ENCODE measurements around the gene TIMM8B. TPM values are rescaled to one million over a fixed set of nuclear protein-coding genes. Genes with fewer than 3 reads are reported as not detected.
"Not testable (repeated sequence)": the region's sequence is repeated elsewhere in the genome, so short reads cannot be mapped to it uniquely, and the experiment has no call there.

The TIMM8B gene
- polyA plus RNA-seq, 1 donor from 2014 or later = 121 TPM

DNA sequence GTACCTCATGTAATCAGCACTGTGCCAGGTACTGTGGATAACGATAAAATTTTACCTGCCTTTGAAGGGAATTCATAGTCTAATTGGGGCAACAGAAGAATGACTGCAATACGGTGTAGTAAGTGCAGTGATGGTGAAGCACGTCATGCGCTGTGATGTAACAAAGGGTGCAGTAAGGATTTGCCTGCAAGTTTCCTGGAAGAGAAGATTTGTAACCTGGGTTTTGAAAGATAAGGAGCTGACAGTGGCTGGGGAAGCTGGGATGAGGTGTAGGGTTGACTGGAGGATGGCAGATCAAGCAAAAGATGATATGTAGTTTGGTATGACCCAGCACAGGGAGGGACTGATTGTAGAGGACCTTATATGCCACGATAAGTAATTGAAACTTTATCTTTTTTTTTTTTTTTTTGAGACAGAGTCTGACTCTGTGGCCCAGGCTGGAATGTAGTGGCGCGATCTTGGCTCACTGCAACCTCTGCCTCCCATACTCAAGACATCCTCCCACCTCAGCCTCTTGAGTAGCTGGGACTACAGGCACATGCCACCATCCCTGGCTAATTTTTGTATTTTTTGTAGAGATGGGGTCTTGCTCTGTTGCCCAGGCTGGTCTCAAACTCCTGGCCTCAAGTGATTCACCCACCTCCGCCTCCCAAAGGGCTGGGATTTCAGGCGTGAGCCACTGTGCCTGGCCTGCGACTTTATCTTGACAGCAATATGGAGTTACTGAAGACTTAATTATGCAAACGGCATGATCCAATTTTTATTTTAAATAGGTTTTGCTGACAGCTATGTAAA is 11.4 kb upstream of the TIMM8B start (continued):
- no peak for TF ChIP-seq REST (IDR thresholded peaks at IDR 0.05; ENCODE audit: borderline replicate concordance)

DNA sequence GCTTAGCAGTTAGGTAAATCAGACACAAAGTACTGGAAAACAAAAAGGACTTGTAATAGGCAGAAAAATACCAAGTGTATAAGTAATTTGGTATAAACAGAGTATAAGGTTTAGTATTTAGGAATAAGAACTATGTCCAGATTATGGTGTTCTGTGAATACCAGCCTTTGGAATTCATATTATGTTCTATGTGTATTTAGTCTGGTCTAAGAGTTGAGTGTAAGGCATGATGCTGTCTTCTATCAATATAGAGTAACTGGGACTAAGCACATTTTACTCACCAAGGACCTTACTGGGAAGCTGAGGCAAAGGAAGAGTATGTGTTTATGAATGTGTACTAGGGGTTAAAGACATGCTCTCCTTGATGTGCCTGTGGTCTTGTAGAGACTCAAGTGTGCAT is 9.6 kb upstream of the TIMM8B start:
- H4K20me1 ChIP-seq (ENCODE audit: insufficient read depth) = no peaks in the 10 kb centered on the region
- H3K4me2 ChIP-seq (ENCODE audit: low read length) = no peak overlapping the region
- no peak overlapping the region for H2AFZ ChIP-seq (ENCODE audit: low read depth, low read length)
- TF ChIP-seq RAD21 (conservative IDR thresholded peaks at IDR 0.05) = no peak
- TF ChIP-seq EP300 (conservative IDR thresholded peaks at IDR 0.05; ENCODE audit: poor library complexity, severe bottlenecking) = no peak
- TF ChIP-seq MXI1 (conservative IDR thresholded peaks at IDR 0.05; ENCODE audit: poor library complexity, severe bottlenecking) = no peak
- TF ChIP-seq TAF1 (IDR thresholded peaks at IDR 0.05; ENCODE audit: low read depth) = no peak
- TF ChIP-seq, protein P1, sequence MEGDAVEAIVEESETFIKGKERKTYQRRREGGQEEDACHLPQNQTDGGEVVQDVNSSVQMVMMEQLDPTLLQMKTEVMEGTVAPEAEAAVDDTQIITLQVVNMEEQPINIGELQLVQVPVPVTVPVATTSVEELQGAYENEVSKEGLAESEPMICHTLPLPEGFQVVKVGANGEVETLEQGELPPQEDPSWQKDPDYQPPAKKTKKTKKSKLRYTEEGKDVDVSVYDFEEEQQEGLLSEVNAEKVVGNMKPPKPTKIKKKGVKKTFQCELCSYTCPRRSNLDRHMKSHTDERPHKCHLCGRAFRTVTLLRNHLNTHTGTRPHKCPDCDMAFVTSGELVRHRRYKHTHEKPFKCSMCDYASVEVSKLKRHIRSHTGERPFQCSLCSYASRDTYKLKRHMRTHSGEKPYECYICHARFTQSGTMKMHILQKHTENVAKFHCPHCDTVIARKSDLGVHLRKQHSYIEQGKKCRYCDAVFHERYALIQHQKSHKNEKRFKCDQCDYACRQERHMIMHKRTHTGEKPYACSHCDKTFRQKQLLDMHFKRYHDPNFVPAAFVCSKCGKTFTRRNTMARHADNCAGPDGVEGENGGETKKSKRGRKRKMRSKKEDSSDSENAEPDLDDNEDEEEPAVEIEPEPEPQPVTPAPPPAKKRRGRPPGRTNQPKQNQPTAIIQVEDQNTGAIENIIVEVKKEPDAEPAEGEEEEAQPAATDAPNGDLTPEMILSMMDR (IDR thresholded peaks at IDR 0.05; ENCODE audit: poor library complexity, severe bottlenecking) = no peak
- H3K9me3 ChIP-seq (ENCODE audit: low read length) = no peaks in the 10 kb centered on the region
- no peaks in the 10 kb centered on the region for H3F3A ChIP-seq (ENCODE audit: insufficient read depth, low read length, poor library complexity, severe bottlenecking)
- H3K9me2 ChIP-seq (ENCODE audit: insufficient read depth, low read length) = no peaks in the 10 kb centered on the region
- H3K9ac ChIP-seq (ENCODE audit: low read length) = no peak overlapping the region
- H3K27ac ChIP-seq (ENCODE audit: low read length) = no peak overlapping the region
- H3K79me2 ChIP-seq (replicated peaks; ENCODE audit: insufficient read depth, low read length) = no peaks in the 10 kb centered on the region
- H3K36me3 ChIP-seq (ENCODE audit: insufficient read depth, low read length) = no peaks in the 10 kb centered on the region
- H3K4me3 ChIP-seq (ENCODE audit: low read length) = no peak overlapping the region
- no peaks in the 10 kb centered on the region for H3K27me3 ChIP-seq (ENCODE audit: insufficient read depth, low read depth, low read length)

DNA sequence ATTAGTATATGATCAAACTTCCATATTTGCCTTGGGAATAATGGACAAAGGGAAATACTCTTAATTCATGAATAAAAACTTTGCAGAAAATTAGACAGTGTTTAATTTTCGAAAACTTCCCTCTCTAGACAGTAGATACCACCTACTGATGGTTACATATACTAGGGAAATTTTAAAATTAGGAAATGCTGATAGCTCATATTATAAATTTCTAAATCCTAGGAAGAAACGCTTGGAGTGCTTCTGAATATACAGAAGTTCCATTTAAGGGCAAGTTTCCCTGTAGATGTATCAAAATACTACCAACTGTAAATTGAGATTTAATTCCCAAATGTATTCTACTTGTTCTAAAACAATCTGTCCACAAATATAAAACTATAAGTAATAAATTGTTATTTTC is 8.7 kb upstream of the TIMM8B start:
- H3K36me3 ChIP-seq (ENCODE audit: insufficient read depth, low read length); H3K4me3 ChIP-seq (ENCODE audit: low read length); H3K27ac ChIP-seq (ENCODE audit: low read length); H3K9me2 ChIP-seq (ENCODE audit: insufficient read depth, low read length); H2AFZ ChIP-seq (ENCODE audit: low read depth, low read length); H3K4me2 ChIP-seq (ENCODE audit: low read length); H3K27me3 ChIP-seq (ENCODE audit: insufficient read depth, low read depth, low read length); H3K9me3 ChIP-seq (ENCODE audit: low read length); H4K20me1 ChIP-seq (ENCODE audit: insufficient read depth); H3F3A ChIP-seq (ENCODE audit: insufficient read depth, low read length, poor library complexity, severe bottlenecking); H3K79me2 ChIP-seq (replicated peaks; ENCODE audit: insufficient read depth, low read length); H3K9ac ChIP-seq (ENCODE audit: low read length): not testable (repeated sequence)

DNA sequence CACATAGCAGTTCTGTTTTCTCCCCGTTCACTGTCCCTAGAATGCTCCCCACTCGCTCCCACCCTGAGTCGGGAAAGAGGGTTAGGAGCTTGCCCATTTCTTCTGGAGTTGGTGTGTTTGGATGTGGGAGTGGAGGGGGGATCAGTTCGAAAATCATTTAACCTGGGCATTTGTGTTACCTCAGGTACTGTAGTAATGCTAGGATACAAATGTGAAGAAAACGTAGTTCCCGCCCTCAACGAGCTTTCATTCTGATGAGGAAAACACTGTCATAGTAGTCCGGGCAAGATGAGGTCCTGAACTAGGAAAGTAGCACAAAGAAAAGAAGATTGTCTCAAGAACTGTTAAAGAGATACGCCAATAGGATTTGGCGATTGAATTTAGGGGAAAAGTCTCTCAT is 656 bp upstream of the TIMM8B start:
- Histone ChIP-seq H3K4me3 (ENCODE audit: low read length) (peak overlapping the region; percentile 79), H3K4me2 (ENCODE audit: low read length) (peak overlapping the region; percentile 57), H3K9me3 (ENCODE audit: low read length) (no peaks in the 10 kb centered on the region), H4K20me1 (ENCODE audit: insufficient read depth) (no peaks in the 10 kb centered on the region), H3F3A (ENCODE audit: insufficient read depth, low read length, poor library complexity, severe bottlenecking) (no peaks in the 10 kb centered on the region), H3K9ac (ENCODE audit: low read length) (peak overlapping the region; percentile 79), H3K27ac (ENCODE audit: low read length) (peak overlapping the region; percentile 70), H3K36me3 (ENCODE audit: insufficient read depth, low read length) (peaks cover 12% of the 10 kb centered on the region), H3K79me2 (replicated peaks; ENCODE audit: insufficient read depth, low read length) (peaks cover 31% of the 10 kb centered on the region), H2AFZ (ENCODE audit: low read depth, low read length) (peak overlapping the region; percentile 86), H3K9me2 (ENCODE audit: insufficient read depth, low read length) (no peaks in the 10 kb centered on the region), H3K27me3 (ENCODE audit: insufficient read depth, low read depth, low read length) (no peaks in the 10 kb centered on the region)
- TF ChIP-seq EZH2 (IDR thresholded peaks at IDR 0.05; ENCODE audit: borderline replicate concordance, insufficient read depth, low read length, poor library complexity, severe bottlenecking) (no peak), EP300 (conservative IDR thresholded peaks at IDR 0.05; ENCODE audit: poor library complexity, severe bottlenecking) (no peak), TAF1 (IDR thresholded peaks at IDR 0.05; ENCODE audit: low read depth) (no peak), SMC3 (conservative IDR thresholded peaks at IDR 0.05; ENCODE audit: poor library complexity) (no peak), REST (IDR thresholded peaks at IDR 0.05; ENCODE audit: borderline replicate concordance) (no peak)
- TF ChIP-seq, protein P1 (IDR thresholded peaks at IDR 0.05; ENCODE audit: poor library complexity, severe bottlenecking) = no peak
